Kidney epithelial cell (primary cell): ENCODE results near the gene RNF40. TPM values are rescaled to one million over a fixed set of nuclear protein-coding genes. Genes with fewer than 3 reads are reported as not detected.

Experiments used
- DNase-seq: peaks from one replicate; pipeline ENCODE4 v3.0.0-alpha.2; 2010; ENCODE audit warnings: low read depth
- H3K27me3 ChIP-seq: 2 replicates; pipeline ENCODE4 v1.6.0; 2011; ENCODE audit warnings: low read length; ENCODE audit not compliant: control insufficient read depth, insufficient read depth
- H3K36me3 ChIP-seq: 2 replicates; pipeline ENCODE4 v1.5.1; 2011; ENCODE audit warnings: low read length; ENCODE audit not compliant: control insufficient read depth, insufficient read depth
- H3K4me3 ChIP-seq: 2 replicates; pipeline ENCODE4 v1.5.1; 2011; ENCODE audit warnings: low read depth, mild to moderate bottlenecking, control low read depth, low read length
- CTCF ChIP-seq: IDR thresholded peaks from 2 replicates; pipeline ENCODE4 v1.5.1; 2011; ENCODE audit warnings: mild to moderate bottlenecking, moderate library complexity, low read length, control low read depth, inconsistent platforms; ENCODE audit not compliant: insufficient read depth, poor library complexity, severe bottlenecking
- total RNA-seq: library from RNA; depleted of rRNA; stranded (reverse); fragments of >200 nt; gene quantifications from 2 replicates; pipeline ENCODE4 v1.2.3, GENCODE V29; 2015

Gene RNF40
- total RNA-seq, 1 donor from 2014 or later: 130 TPM

- Histone ChIP-seq H3K4me3 (no peak overlapping the region), H3K27me3 (no peaks in the 10 kb centered on the region), H3K36me3 (peaks cover 2% of the 10 kb centered on the region)
- no peak for TF ChIP-seq CTCF
- DNase-seq: no peak
Observed at GRCh38 chr16:30778549-30779244, 16.6 kb downstream of the RNF40 start.

- Histone ChIP-seq H3K36me3 (peaks cover under 1% of the 10 kb centered on the region), H3K27me3 (no peaks in the 10 kb centered on the region), H3K4me3 (no peak overlapping the region)
- DNase-seq: no peak
- no peak for TF ChIP-seq CTCF
Observed at GRCh38 chr16:30779596-30779995, 17.5 kb downstream of the RNF40 start.

- no peak for TF ChIP-seq CTCF
Observed at GRCh38 chr16:30780021-30780420, 17.9 kb downstream of the RNF40 start.

GRCh38 chr16:30780549-30780948, 18.4 kb downstream of the RNF40 start:
- Histone ChIP-seq H3K27me3 (no peaks in the 10 kb centered on the region), H3K4me3 (no peak overlapping the region)
- TF ChIP-seq CTCF: no peak

More at GRCh38 chr16:30780021-30780420, 17.9 kb downstream of the RNF40 start:
- Histone ChIP-seq H3K36me3 (no peaks in the 10 kb centered on the region), H3K4me3 (no peak overlapping the region), H3K27me3 (no peaks in the 10 kb centered on the region)
- no peak for DNase-seq

GRCh38 chr16:30782486-30783279, 20.6 kb downstream of the RNF40 start:
- no peak overlapping the region for H3K4me3 ChIP-seq
- H3K36me3 ChIP-seq: no peaks in the 10 kb centered on the region
- no peaks in the 10 kb centered on the region for H3K27me3 ChIP-seq
- no peak for TF ChIP-seq CTCF
- no peak for DNase-seq

More at GRCh38 chr16:30780549-30780948, 18.4 kb downstream of the RNF40 start:
- no peaks in the 10 kb centered on the region for H3K36me3 ChIP-seq
- DNase-seq: no peak
